B cell (primary cell): ENCODE results near the gene CCDC13. TPM values are rescaled to one million over a fixed set of nuclear protein-coding genes. Genes with fewer than 3 reads are reported as not detected.
A peak's percentile ranks its signal among the peaks of the same experiment; 100 is the strongest.

Experiments
- ATAC-seq: fragments of 200-7000 bp; cut with Tn5 transposase; one replicate; pipeline ENCODE4 v1.10.0; 2021; ENCODE audit warnings: low read depth, mild to moderate bottlenecking, moderate number of reproducible peaks, moderate library complexity
- CTCF ChIA-PET: fragments of 350-600 bp; sonication (Branson Sonifier 250); formaldehyde crosslinking; loops from one replicate; lab custom pipeline; 2021; ENCODE audit warnings: antibody characterized with exemption, inconsistent platforms; lab: Charles Lee
- POLR2A ChIA-PET: fragments of 350-600 bp; sonication (Branson Sonifier 250); formaldehyde crosslinking; loops from one replicate; lab custom pipeline; 2021; ENCODE audit warnings: antibody characterized with exemption; lab: Charles Lee
- DNase-seq: peaks from one replicate; pipeline ENCODE4 v3.0.0; 2013
- H2AFZ ChIP-seq: 2 replicates; pipeline ENCODE4 v1.6.1; 2012; ENCODE audit warnings: mild to moderate bottlenecking, low read depth, low read length; ENCODE audit not compliant: insufficient read depth, poor library complexity, severe bottlenecking
- H3K27ac ChIP-seq, 2 donors: 1 replicate in 1 of 2; 2 replicates in 1 of 2; pipeline ENCODE4 v1.5.1; 2012 to 2013; ENCODE audit warnings: low read length in 2 of 2, mild to moderate bottlenecking in 2 of 2, moderate library complexity in 1 of 2
- H3K27me3 ChIP-seq, 4 experiments: fragments of 200-600 bp in 1 of 4; sonication (generic) in 1 of 4; replicated peaks in 1 of 4; 1 replicate in 2 of 4; 2 replicates in 2 of 4; pipeline versions ENCODE4 v1.6.1 to v1.7.0; 2013 to 2016; ENCODE audit warnings: low read length in 3 of 4, mild to moderate bottlenecking in 2 of 4, mixed read lengths in 1 of 4, moderate library complexity in 1 of 4; ENCODE audit not compliant: insufficient read depth in 4 of 4, control insufficient read depth in 3 of 4; ENCODE audit errors: control extremely low read depth in 1 of 4
- H3K36me3 ChIP-seq, 2 experiments: replicated peaks in 1 of 2; 1 replicate in 1 of 2; 2 replicates in 1 of 2; pipeline versions ENCODE4 v1.6.1 to v1.7.1; 2013; ENCODE audit warnings: low read length in 1 of 2; ENCODE audit not compliant: insufficient read depth in 2 of 2, control insufficient read depth in 1 of 2; ENCODE audit errors: control extremely low read depth in 1 of 2, extremely low read depth in 1 of 2
- H3K4me1 ChIP-seq, 2 donors: fragments of 200-600 bp in 1 of 2; sonication (generic) in 1 of 2; 1 replicate in 1 of 2; 2 replicates in 1 of 2; pipeline versions ENCODE4 v1.5.1 to v1.6.1; 2013 to 2017; ENCODE audit warnings: low read length in 2 of 2; ENCODE audit not compliant: control insufficient read depth in 2 of 2, insufficient read depth in 2 of 2
- H3K4me2 ChIP-seq: replicated peaks from 2 replicates; pipeline ENCODE3; 2012; ENCODE audit warnings: mild to moderate bottlenecking, low read depth, low read length; ENCODE audit not compliant: poor library complexity, severe bottlenecking
- H3K4me3 ChIP-seq, 5 experiments: fragments of 200-600 bp in 1 of 5; sonication (generic) in 1 of 5; 1 replicate in 3 of 5; 2 replicates in 2 of 5; pipeline versions ENCODE4 v1.5.1 to v1.7.0; 2011 to 2016; ENCODE audit warnings: low read length in 4 of 5, mild to moderate bottlenecking in 4 of 5, low read depth in 2 of 5, control low read depth in 1 of 5, moderate library complexity in 1 of 5; ENCODE audit not compliant: insufficient read depth in 1 of 5; ENCODE audit errors: control extremely low read depth in 1 of 5, extremely low read depth in 1 of 5
- H3K79me2 ChIP-seq: fragments of 200-600 bp; sonication (generic); one replicate; pipeline ENCODE4 v1.6.0; 2016; ENCODE audit warnings: low read length; ENCODE audit not compliant: control insufficient read depth, insufficient read depth
- H3K9ac ChIP-seq: fragments of 200-600 bp; sonication (generic); 2 replicates; pipeline ENCODE4 v1.6.1; 2017; ENCODE audit warnings: mild to moderate bottlenecking, low read length, moderate library complexity
- H3K9me3 ChIP-seq, 3 donors: one replicate each; pipeline versions ENCODE4 v1.6.1 to v1.7.1; 2013; ENCODE audit warnings: low read length in 2 of 3; ENCODE audit not compliant: control insufficient read depth in 2 of 3, insufficient read depth in 1 of 3; ENCODE audit errors: control extremely low read depth in 1 of 3
- H4K20me1 ChIP-seq: 2 replicates; pipeline ENCODE4 v1.6.0; 2012; ENCODE audit warnings: mild to moderate bottlenecking, low read length; ENCODE audit not compliant: insufficient read depth, control insufficient read depth, poor library complexity, severe bottlenecking
- H3K27ac Mint-ChIP-seq: one replicate; pipeline ENCODE4 v1.8.0; 2021; ENCODE audit warnings: mixed read lengths
- H3K27me3 Mint-ChIP-seq: one replicate; pipeline ENCODE4 v1.8.0; 2021; ENCODE audit warnings: mixed read lengths
- H3K4me1 Mint-ChIP-seq: one replicate; pipeline ENCODE4 v1.8.0; 2021; ENCODE audit warnings: mixed read lengths
- H3K4me3 Mint-ChIP-seq: one replicate; pipeline ENCODE4 v1.8.0; 2021; ENCODE audit warnings: mixed read lengths
- H3K9me3 Mint-ChIP-seq: one replicate; pipeline ENCODE4 v1.8.0; 2022; ENCODE audit warnings: mixed read lengths; ENCODE audit not compliant: insufficient read depth
- CTCF ChIP-seq: fragments of 200-600 bp; IDR thresholded peaks from one replicate; pipeline ENCODE4 v1.8.0; 2022; ENCODE audit warnings: antibody characterized with exemption, mild to moderate bottlenecking
- EZH2 ChIP-seq: IDR thresholded peaks from 2 replicates; pipeline ENCODE4 v1.6.1; 2012; ENCODE audit warnings: borderline replicate concordance, low read depth, mild to moderate bottlenecking, moderate library complexity, low read length; ENCODE audit not compliant: insufficient read depth, poor library complexity, severe bottlenecking
- WGBS: methylation state at CpG from one replicate; pipeline ENCODE4 v1.1.5; 2013; ENCODE audit warnings: missing lambda C conversion rate; ENCODE audit not compliant: insufficient coverage; 5-methylcytosine and 5-hydroxymethylcytosine counted together
- intact Hi-C: fragments of 100-400 bp; cut with micrococcal nuclease; formaldehyde crosslinking; loops from one replicate; pipeline ENCODE4 v1.10.0; 2022
- polyA plus RNA-seq: library from polyadenylated mRNA; depleted of rRNA; stranded (reverse); fragments of >200 nt; gene quantifications from 2 replicates; pipeline ENCODE4 v1.2.3, GENCODE V29; 2012
- total RNA-seq, 2 donors: library from RNA; stranded (reverse); fragments of 120-200 nt in 1 of 2; gene quantifications; 1 replicate in 1 of 2; 2 replicates in 1 of 2; pipeline versions ENCODE4 v1.2.3 to v1.2.4, GENCODE V29; 2013 to 2022

The CCDC13 gene
- total and polyA plus RNA-seq, 2 donors (not counting 1 experiment from before 2014, with no cell fraction given) = 1.5 to 1.9 TPM

- H3K27ac ChIP-seq = no peak overlapping the region
- CTCF ChIA-PET = interaction anchor here (0.8 to 1.2 kb wide), 2 partner anchors 25 to 34 kb away, joined by 3 read pairs; no protein-coding TSS in a partner anchor
- peak overlapping the region; percentile 95 for H3K4me2 ChIP-seq
- H3K9me3 ChIP-seq = no peaks in the 10 kb centered on the region
- peaks cover 34% of the 10 kb centered on the region for H3K79me2 ChIP-seq
- peak overlapping the region; percentile 99 for H2AFZ ChIP-seq
- POLR2A ChIA-PET = no interaction called here
- H3K27ac Mint-ChIP-seq = peak overlapping the region; percentile 91
- H3K4me3 Mint-ChIP-seq = peak overlapping the region; percentile 98
- TF ChIP-seq CTCF (no peak), EZH2 (no peak)
- H3K9ac ChIP-seq = peak overlapping the region; percentile 88
- 63% methylated on average over 20 of the region's 23 CpGs for WGBS
- ATAC-seq (no peak), DNase-seq (peak; percentile 29)
- H3K4me1 ChIP-seq = peaks cover 17 to 22% of the 10 kb centered on the region in 2 donors
- H3K27me3 ChIP-seq = peaks cover 0 to 2% (median 0%) of the 10 kb centered on the region in 4 experiments
- peak overlapping the region; percentile 61 to 89 (median 87) for H3K4me3 ChIP-seq
- H3K36me3 ChIP-seq = no peaks in the 10 kb centered on the region
- peaks cover 9% of the 10 kb centered on the region for H4K20me1 ChIP-seq
- H3K4me1 Mint-ChIP-seq = peaks cover 33% of the 10 kb centered on the region
- peaks cover 20% of the 10 kb centered on the region for H3K27me3 Mint-ChIP-seq
- intact Hi-C loops = loop anchor here (2.0 kb wide), 2 partner anchors 24 to 26 kb away; no protein-coding TSS in a partner anchor
- H3K9me3 Mint-ChIP-seq = no peaks in the 10 kb centered on the region
Measured at GRCh38 chr3:42805141-42805821, 32.2 kb upstream of the CCDC13 start.

- Histone ChIP-seq H3K36me3 (no peaks in the 10 kb centered on the region), H3K9me3 (no peaks in the 10 kb centered on the region), H3K4me1 (peaks cover 17 to 27% of the 10 kb centered on the region in 2 donors), H3K27me3 (peaks cover 0 to 2% (median 0%) of the 10 kb centered on the region in 4 experiments), H2AFZ (peak overlapping the region; percentile 99), H3K27ac (peak overlapping the region; percentile 70 to 84), H3K9ac (peak overlapping the region; percentile 88), H3K4me2 (peak overlapping the region; percentile 95), H4K20me1 (peaks cover 9% of the 10 kb centered on the region), H3K79me2 (peaks cover 34% of the 10 kb centered on the region), H3K4me3 (peak overlapping the region; percentile 61 to 89 (median 87))
- intact Hi-C loops = loop anchor here (1.0 to 5.0 kb wide), 5 partner anchors 24 to 77 kb away; partner anchors contain the start of gene CCDC13
- CTCF ChIA-PET = interaction anchor here (1.2 to 1.9 kb wide), 2 partner anchors 27 to 35 kb away, joined by 3 to 5 read pairs; no protein-coding TSS in a partner anchor
- peak overlapping the region; percentile 98 for H3K4me3 Mint-ChIP-seq
- no peaks in the 10 kb centered on the region for H3K9me3 Mint-ChIP-seq
- WGBS = 0% methylated on average over 6 of the region's 13 CpGs
- H3K27me3 Mint-ChIP-seq = peaks cover 20% of the 10 kb centered on the region
- POLR2A ChIA-PET = no interaction called here
- DNase-seq (no peak), ATAC-seq (no peak)
- TF ChIP-seq EZH2 (no peak), CTCF (no peak)
- H3K27ac Mint-ChIP-seq = peak overlapping the region; percentile 91
- peaks cover 35% of the 10 kb centered on the region for H3K4me1 Mint-ChIP-seq
Measured at GRCh38 chr3:42804831-42805132, 31.7 kb upstream of the CCDC13 start.
